ENCODE results near the gene TMA16.
A peak's percentile ranks its signal among the peaks of the same experiment; 100 is the strongest.
"Not testable (repeated sequence)": the region's sequence is repeated elsewhere in the genome, so short reads cannot be mapped to it uniquely, and the experiment has no call there.

The TMA16 gene

DNA sequence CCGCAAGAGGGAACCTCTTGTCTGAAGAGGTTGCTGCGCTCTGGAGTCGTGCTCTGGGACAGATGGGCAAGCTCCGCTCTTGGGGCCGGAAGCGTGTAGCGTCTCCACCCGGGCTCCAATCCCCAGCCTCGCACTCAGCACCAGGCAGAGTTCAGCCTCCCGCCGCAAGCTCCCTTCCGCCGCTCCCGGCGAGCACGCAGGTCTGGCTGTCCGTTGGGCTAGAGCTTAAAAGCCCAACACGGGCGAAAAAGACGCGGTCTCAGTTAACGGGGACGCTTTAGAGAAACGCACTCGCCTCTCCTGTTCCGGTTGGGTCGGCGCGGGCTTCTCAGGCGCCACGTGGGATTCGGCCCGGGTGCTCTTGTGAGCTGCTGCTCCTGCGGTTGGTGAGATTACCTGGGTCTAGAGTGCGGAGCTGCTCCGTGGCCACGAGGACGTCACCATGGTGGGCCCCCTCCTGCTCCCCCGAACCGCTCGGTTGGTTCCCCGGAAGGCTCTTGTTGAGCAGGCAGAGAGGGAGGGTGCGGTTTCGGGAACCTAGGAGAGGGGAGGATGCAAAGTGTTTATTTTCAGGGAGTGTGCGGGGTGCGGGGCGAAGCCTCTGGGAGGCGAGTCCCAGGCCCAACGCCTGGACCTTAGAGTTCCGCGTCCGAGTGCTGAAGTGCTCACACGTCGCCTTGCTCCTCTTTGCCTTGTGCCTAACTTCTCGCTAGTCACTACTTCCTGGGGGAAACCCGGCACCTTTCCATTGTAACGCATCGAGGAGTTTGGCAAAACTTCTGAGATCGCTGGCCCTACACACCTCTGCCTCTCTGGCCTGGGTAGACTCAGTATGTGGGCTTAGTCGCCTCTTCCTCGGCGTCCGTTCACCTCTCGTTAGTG lies at the start of gene TMA16:
Gene TMA16, plus strand, starts transcription at position 331 of the 882 bp plus-strand sequence. Its CDS starts 112 bp downstream, at position 443.
- H3K27ac ChIP-seq, result peak within 1 kb of the TSS; percentile 87
- DNase-seq (ENCODE audit: low read depth, low spot score), result peak; percentile 73

DNA sequence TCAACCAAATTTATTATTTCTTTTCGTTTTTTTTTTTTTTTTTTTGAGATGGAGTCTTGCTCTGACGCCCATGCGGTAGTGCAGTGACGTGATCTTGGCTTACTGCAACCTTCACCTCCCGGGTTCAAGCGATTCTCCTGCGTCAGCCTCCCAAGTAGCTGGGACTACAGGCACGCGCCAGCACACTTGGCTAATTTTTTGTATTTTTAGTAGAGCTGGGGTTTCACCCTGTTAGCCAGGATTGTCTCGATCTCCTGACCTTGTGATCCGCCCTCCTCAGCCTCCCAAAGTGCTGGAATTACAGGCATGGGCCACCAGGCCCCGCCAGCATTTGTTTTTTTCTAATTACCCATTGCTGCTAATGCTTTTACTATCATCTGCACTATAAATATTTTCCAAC lies 47.5 kb upstream of the TMA16 start:
- not testable (repeated sequence) for H3K27ac ChIP-seq; DNase-seq (ENCODE audit: low read depth, low spot score)

DNA sequence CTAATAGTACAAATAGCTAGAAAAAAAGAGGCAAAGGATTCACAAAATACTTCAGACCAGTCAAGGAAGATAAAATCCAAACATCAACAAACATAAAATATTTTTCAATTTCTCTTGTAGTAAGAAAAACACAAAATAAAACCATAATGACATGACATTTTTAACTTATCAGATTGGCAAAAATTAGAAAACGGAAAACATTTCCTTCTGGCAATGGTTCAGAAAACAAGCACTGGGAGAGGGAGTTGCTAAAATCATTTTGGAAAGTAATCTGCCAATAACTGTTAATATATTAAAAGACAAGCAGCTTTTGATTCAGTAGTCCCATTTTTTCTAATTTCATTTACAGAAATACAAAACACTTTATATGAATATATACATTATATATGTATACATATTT lies 47.0 kb upstream of the TMA16 start:
- no peak for DNase-seq (ENCODE audit: low read depth, low spot score)
- H3K27ac ChIP-seq, result no peak overlapping the region

DNA sequence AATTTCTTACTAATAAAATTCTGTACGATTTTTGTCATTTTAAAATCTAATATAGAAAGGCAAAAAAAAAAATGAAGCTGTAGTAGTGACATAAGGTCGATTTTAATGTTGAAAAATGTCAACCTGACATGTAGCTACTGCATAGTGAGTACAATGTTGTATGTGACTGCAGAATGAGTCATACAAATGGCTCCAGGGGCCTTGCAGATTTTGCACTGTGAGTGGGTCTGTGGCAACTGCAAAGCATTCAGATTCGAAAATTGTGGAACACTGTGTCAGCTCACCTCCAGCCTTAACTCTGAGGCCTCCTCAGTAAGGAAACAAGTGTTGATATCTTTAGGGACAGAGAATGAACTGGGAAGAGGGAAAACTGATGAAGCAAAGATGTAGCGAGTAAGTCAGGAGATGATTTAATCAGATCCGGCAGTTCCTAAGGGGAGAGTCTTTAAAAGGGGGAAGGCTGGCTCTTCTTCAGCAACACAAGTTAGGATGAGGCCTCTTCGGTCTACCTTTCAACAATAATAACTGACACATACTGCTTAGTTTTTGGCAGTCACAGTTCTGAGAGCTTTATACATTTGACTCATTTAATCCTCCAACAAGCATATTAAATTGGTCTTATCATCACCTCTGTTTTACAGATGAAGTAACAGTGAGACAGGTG lies 45.8 kb upstream of the TMA16 start:
- peak; percentile 31 for DNase-seq (ENCODE audit: low read depth, low spot score)
- H3K27ac ChIP-seq, result no peak overlapping the region

DNA sequence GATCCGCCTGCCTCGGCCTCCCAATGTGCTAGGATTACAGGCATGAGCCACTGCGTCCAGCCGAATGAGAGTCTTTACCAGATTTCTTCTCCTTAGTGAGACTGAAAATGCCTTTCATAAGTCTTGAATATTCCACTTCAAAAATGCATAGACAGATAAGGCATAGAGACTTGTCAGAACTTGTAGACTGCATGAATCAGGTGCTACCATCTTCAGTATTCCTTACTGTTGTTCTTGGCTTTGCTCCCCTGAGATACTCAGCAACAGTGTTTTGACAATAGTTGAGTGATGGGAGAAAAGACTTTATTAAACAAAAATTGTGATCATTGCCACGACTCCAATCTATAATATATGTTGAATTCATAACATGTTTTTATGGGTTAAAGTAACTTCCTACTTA lies 31.9 kb upstream of the TMA16 start:
- no peak overlapping the region for H3K27ac ChIP-seq
- peak; percentile 48 for DNase-seq (ENCODE audit: low read depth, low spot score)

DNA sequence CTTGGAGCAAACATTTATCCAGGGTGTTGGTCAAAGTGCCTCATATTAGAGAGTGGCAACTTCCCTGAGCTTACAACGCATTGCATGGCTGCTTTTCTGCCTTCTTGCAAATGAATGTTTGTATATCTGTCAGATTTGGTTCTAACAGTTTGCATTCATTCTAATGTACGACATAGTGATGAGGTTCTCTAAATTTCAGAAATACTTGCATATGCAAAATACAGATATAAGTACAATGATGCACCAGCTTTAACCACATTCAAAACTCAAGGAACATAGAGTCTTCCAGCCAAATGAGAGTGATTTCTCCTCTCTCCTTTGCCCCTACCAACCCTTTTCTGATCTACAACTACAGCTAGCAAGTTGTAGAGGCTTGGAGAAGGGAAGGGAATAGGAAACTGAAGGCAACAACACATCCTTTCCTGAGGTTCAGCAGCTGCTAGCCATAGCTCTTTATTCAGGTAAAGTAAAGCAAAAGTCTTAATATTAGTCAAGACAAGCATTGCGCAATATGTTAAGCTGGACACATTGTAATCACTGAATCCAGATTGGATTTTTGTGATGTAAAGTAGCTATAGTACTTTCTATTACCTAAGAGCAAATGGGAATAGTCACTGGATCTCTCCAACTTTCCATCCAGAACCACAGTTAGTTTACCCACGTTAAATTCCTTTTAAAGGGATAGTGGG lies 27.3 kb upstream of the TMA16 start:
- no peak for DNase-seq (ENCODE audit: low read depth, low spot score)

DNA sequence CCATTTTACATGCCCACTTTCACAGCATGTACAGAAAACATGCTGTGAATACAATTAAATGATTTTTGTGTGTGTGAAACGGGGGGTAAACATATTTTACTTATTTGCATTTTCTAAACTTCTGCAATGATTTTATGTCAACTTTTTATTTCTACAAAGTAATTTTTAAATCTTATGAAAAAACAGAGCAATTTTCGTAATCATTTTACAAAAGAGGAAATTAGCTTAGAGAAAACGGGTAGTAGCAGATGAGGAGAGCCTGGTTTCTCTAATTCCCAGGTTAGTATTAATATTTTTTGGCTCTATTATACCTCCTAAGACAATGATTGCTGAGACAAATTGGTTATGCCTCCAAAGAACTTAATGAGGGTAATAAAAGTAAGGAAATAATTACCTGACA lies 24.1 kb upstream of the TMA16 start:
- no peak overlapping the region for H3K27ac ChIP-seq
- DNase-seq (ENCODE audit: low read depth, low spot score), result no peak

More for the DNA sequence above, 27.3 kb upstream of the TMA16 start:
- H3K27ac ChIP-seq, result no peak overlapping the region

DNA sequence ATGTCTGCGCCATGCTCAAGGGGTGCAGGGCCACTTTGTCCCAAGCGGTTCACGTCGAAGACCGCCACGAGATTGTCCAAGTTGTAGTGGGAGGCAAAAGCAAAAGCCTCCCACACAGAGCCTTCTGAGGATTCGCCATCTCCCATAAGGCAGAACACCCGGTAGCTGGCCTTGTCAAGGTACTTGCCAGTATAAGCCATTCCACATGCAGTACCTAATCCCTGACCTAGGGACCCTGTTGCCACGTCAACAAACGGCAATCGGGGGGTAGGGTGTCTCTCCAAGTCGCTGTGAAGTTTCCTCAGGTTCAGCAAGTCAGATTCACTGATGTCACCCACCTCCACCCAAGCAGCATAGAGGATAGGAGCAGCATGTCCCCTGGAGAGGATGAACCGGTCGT lies 21.4 kb upstream of the TMA16 start:
- no peak for DNase-seq (ENCODE audit: low read depth, low spot score)
- no peak overlapping the region for H3K27ac ChIP-seq

DNA sequence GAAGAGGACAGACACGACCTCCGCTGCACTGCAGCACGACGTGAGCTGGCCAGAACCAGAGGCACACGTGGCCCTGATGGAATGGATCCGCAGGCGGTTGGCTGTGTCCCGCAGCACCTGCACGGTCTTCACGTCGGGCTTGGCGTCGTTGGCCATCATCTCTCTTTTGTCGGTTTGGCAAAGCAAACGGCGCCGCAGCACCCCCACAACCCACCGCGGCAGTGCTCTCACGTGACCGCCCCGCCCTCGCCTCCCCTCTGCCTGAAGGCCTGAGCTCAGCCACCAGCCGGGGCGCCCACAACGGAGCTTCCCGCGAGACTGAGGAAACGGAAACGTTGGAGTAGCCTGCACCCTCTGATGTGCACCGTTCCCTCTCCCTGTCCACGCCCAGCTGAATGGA lies 20.9 kb upstream of the TMA16 start, which contains the start of gene TKTL2:
Gene TKTL2, minus strand, starts transcription at position 179 of the 400 bp plus-strand sequence. Its CDS starts 20 bp downstream, at position 159.
- H3K27ac ChIP-seq, result no peak within 1 kb of the TSS
- DNase-seq (ENCODE audit: low read depth, low spot score), result no peak

DNA sequence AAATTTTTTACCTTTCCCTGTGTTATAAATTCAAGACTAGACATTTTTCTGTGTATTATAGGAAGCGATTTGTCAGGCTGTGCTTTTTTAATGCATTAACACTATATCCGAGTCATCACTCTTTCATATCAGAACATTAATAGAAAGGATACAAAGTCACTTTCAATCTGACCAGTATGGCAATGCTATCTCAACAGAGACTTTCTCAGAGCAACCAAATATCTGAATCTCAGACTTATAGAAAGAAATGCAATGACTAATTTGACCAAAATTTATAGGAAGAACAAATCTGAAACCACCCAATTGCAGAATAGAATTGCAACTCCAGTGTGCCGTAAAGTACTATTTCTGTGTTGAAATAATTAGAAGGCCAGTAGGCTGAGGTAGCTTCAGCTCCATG lies 20.5 kb upstream of the TMA16 start:
- H3K27ac ChIP-seq, result no peak overlapping the region
- DNase-seq (ENCODE audit: low read depth, low spot score), result no peak

DNA sequence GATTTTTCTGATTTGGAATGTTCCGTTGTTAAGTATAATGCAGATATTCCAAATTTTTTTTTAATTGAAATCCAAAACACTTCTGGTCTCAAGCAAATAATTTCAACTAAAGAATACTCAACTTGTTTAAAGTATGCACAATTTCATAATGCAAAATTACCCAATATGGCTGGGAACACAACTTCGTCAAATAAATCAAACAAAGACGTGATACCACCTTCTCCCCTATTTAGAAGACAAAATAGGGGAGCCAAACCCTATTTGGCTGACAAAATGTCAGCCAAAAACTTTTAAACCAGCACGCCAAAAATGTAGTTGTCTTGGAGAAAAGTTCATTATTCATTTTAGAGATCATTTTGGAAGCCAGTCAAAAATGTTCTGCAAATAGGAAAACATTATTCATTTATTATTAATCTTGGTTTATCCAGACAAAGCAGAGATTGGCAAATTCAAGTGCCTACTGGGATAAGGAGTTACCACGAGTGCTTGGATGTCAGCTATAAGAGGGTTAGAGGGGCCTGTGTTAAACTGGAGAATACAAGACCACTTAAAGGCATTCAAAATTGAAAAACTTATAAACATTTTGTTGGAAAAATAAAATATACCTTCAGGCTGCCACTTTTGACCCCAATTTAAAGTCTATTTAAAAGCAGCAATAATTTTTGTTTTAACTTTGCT lies 17.6 kb upstream of the TMA16 start:
- H3K27ac ChIP-seq, result no peak overlapping the region
- no peak for DNase-seq (ENCODE audit: low read depth, low spot score)

DNA sequence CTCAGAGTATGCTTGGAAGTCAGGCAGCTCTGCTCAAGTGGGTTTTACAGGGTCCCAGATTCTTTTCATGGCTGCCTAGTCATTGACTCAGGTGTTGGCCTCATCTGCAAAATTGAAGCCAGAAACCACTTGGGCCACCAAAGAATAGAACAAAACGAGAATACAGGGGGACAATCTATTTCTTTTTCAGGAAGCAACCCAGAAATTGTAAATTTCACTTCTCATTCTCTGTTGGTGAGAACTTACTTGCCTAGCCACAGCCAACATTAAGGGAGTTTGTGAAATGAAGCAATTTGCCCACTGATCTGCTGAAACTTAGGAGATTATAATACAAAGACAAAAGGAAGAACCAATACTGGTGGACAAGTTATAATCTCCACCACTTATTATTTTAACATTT lies 12.3 kb upstream of the TMA16 start:
- DNase-seq (ENCODE audit: low read depth, low spot score), result no peak
- H3K27ac ChIP-seq, result no peak overlapping the region

DNA sequence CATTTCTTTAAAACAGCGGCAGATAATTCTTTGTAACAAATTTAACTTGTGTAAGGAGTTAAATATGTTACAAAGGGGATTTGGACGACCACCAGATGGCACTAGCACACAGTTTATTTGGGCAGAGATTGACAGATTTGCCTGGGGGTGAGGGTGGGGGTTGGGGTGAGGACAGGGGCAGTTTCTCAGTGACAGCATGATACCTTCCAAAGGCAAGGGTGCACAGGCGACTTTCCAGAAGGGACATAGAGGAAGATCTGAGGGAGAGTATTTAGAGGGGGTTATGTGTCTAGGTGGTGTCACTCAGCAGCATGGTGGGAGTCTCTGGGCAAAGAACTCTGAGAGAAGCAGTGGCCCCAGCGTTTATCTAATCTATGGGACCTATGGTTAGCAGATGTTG lies 9.6 kb upstream of the TMA16 start:
- DNase-seq (ENCODE audit: low read depth, low spot score), result no peak
- no peak overlapping the region for H3K27ac ChIP-seq

DNA sequence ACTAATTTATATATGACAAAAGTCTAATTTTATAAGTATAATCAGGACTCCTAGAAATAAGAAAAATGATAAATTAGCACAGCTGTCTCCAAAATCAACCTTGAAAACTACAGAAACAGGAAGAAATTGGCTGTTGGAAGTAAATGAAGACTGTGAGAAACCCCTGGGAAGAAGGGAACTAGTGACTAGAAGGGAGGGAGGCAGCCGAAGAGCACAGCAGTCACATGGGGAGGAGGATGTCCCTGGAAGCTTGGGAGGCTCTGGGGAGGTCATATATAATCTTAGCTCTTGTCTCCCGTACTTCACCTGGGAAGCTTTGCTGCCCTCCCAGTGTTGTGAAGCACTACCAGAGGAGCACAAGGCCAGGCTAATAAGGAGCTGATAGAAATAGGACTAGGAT lies 8.9 kb upstream of the TMA16 start:
- H3K27ac ChIP-seq, result no peak overlapping the region
- no peak for DNase-seq (ENCODE audit: low read depth, low spot score)

DNA sequence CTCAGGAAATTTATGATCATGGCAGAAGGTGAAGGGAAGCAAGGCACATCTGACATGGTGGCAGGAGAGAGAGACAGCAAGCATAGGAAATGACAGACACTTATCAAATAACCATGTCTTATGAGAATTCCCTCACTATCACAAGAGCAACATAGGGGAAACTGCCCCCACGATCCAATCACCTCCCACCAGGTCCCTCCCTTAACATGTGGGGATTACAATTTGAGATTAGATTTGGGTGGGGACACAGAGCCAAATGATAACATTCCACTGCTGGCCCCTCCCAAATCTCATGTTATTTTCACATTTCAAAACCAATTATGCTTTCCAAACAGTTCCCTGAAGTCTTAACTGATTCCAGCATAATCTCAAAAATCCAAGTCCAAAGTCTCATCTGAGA lies 8.2 kb upstream of the TMA16 start:
- DNase-seq (ENCODE audit: low read depth, low spot score), result no peak

DNA sequence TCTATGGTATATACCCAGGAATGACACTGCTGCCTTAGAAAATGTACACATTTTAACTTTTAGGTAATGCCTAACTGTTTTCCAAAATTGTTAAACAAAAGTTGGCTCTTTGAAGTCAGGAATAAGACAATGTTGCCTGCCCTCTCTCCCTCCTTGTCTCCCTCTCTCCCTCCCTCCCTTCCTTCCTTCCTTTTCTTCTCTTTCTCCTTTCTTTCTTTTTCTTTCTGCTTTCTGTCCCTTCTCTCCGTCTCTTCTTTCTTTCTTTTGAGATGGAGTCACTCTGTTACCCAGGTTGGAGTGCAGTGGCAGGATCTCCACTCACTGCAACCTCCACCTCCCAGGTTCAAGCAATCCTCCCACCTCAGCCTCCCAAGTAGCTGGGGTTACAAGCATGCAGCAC lies 4.6 kb upstream of the TMA16 start:
- no peak for DNase-seq (ENCODE audit: low read depth, low spot score)
- H3K27ac ChIP-seq, result no peak overlapping the region

More for the DNA sequence above, 8.2 kb upstream of the TMA16 start:
- H3K27ac ChIP-seq, result no peak overlapping the region

DNA sequence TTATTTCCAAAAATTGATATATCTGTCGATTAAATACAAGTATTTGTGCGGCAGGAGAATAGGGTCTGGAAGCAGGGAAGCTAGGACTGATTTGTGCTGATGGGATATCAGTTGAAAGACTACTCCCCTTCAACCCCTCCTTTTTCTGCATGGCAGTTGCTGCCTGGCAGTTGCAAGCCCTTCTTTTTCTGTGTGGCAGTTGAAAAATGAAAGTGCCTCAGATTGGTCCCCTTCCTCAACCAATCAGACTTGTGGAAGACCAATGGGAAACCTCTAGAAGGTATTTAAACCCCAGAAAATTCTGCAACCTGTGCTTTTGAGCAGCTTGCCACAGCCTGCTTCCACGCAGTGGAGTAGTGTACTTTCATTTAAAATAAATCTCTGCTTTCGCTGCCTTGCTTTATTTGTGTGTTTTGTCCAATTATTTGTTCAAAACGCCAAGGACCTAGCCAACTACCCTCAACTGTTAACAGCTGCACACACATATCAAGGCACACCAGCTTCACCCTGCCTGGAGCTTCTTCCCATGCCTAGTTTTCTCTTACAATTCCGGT lies 1.5 kb upstream of the TMA16 start:
- no peak for DNase-seq (ENCODE audit: low read depth, low spot score)

DNA sequence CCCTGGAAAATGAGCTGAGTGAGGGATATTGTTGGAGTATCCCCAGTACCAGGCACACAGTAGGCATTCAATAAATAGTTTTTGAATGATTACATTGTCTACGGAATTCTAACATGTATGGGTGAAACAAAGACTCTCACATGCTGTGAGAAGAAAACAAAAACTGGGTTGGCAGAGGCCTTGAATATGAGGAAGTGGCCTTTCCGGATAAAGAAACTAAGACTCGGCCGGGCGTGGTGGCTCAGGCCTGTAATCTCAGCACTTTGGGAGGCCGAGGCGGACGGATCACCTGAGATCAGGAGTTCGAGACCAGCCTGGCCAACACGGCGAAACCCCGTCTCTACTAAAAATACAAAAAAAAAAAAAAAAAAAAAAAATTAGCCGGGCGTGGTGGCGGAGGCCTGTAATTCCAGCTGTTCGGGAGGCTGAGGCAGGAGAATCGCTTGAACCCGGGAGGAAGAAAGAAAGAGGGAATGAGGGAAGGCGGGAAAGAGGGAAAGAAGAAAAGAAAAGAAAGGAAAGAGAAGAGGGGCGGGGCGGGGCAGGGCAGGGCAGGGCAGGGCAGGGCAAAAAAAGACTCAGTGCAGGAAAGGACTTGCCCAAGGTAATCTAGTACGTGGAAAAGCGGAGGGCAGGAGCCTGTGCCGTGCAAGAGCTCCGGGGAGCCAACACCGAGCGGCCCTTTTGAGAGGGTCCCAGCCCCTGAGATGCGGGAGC lies 689 bp upstream of the TMA16 start:
- no peak for DNase-seq (ENCODE audit: low read depth, low spot score)
- H3K27ac ChIP-seq, result peak overlapping the region; percentile 87

More for the DNA sequence above, 1.5 kb upstream of the TMA16 start:
- H3K27ac ChIP-seq, result no peak overlapping the region

DNA sequence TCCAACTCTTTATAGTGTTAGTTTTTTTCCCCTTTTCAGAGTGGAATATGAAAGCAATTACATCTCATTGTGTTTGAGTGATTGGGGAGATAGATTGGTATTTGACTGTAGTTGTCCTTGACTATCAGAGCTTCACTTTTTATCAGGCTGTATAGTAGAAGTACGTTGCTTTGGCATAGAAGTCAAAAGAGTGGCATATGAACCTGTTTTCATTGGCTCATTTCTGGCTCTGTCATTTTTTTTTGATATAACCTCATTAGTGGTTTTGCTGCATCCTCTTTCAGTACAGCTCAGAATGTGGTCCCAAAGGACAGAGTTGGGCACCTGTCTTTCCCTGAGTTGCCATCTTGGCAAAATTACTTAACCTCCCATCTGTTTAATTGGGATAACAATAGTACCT lies 1.4 kb downstream of the TMA16 start:
- no peak overlapping the region for H3K27ac ChIP-seq
- DNase-seq (ENCODE audit: low read depth, low spot score), result no peak

Measured in epithelial cell of prostate (primary cell).